GM10266 (cell line): ENCODE results near the gene ARHGAP4.
A peak's percentile ranks its signal among the peaks of the same experiment; 100 is the strongest.

Source experiments
- DNase-seq: peaks from one replicate; pipeline ENCODE4 v3.0.0; 2012; ENCODE audit errors: extremely low spot score
- CTCF ChIP-seq: IDR thresholded peaks from 2 replicates; pipeline ENCODE4 v1.5.1; 2012; ENCODE audit warnings: mild to moderate bottlenecking, low read depth; ENCODE audit not compliant: control insufficient read depth, insufficient read depth; ENCODE audit errors: missing control alignments

Gene ARHGAP4

GRCh38 chrX:153934762-153935325, 8.8 kb upstream of the ARHGAP4 start, which contains the start of gene NAA10:
Gene NAA10, minus strand, starts transcription at chrX:153935037. Its CDS starts 133 bp downstream, at chrX:153934904.
- peak; percentile 94 for DNase-seq

GRCh38 chrX:153934148-153934761, 8.2 kb upstream of the ARHGAP4 start:
- no peak for TF ChIP-seq CTCF
- no peak for DNase-seq

More at GRCh38 chrX:153934762-153935325, 8.8 kb upstream of the ARHGAP4 start, which contains the start of gene NAA10:
- no peak for TF ChIP-seq CTCF

- TF ChIP-seq CTCF: no peak
- DNase-seq: no peak
These were observed 7.7 kb upstream of the ARHGAP4 start for GRCh38 chrX:153933748-153934147.

GRCh38 chrX:153932220-153932915, 6.3 kb upstream of the ARHGAP4 start:
- no peak for TF ChIP-seq CTCF
- no peak for DNase-seq

- TF ChIP-seq CTCF: no peak
- no peak for DNase-seq
These were observed 5.7 kb upstream of the ARHGAP4 start for GRCh38 chrX:153931748-153932147.

- no peak for DNase-seq
- no peak for TF ChIP-seq CTCF
These were observed 5.1 kb upstream of the ARHGAP4 start for GRCh38 chrX:153931151-153931550.
